GM21825 (cell line): Measurements from ENCODE around the gene COL15A1.
"Not testable (repeated sequence)": the region's sequence is repeated elsewhere in the genome, so short reads cannot be mapped to it uniquely, and the experiment has no call there.

ENCODE experiments used
- ATAC-seq: cut with Tn5 transposase; IDR thresholded peaks from one replicate; pipeline ENCODE4 v1.9.1; 2021; ENCODE audit warnings: mild to moderate bottlenecking, moderate library complexity; ENCODE audit not compliant: unreplicated experiment

Gene COL15A1

GRCh38 chr9:99010393-99010792, 66.7 kb downstream of the COL15A1 start:
- ATAC-seq, result not testable (repeated sequence)

GRCh38 chr9:99011161-99011709, 67.5 kb downstream of the COL15A1 start:
- ATAC-seq, result no peak

- ATAC-seq, result no peak
Measured at GRCh38 chr9:99012957-99013512, 69.3 kb downstream of the COL15A1 start.

- no peak for ATAC-seq
Measured at GRCh38 chr9:99013550-99013949, 69.8 kb downstream of the COL15A1 start.

GRCh38 chr9:99015448-99015847, 71.7 kb downstream of the COL15A1 start:
- ATAC-seq, result no peak

- ATAC-seq, result no peak
Measured at GRCh38 chr9:99015890-99016289, 72.2 kb downstream of the COL15A1 start.

GRCh38 chr9:99016681-99017387, 73.1 kb downstream of the COL15A1 start:
- no peak for ATAC-seq

GRCh38 chr9:99018653-99019052, 74.9 kb downstream of the COL15A1 start:
- no peak for ATAC-seq

- ATAC-seq, result no peak
Measured at GRCh38 chr9:99019510-99020331, 76.0 kb downstream of the COL15A1 start.

- ATAC-seq, result no peak
Measured at GRCh38 chr9:99020786-99021436, 77.2 kb downstream of the COL15A1 start.

GRCh38 chr9:99021512-99021911, 77.8 kb downstream of the COL15A1 start:
- ATAC-seq, result no peak

GRCh38 chr9:99023231-99023630, 79.5 kb downstream of the COL15A1 start:
- no peak for ATAC-seq

GRCh38 chr9:99023831-99024230, 80.1 kb downstream of the COL15A1 start:
- no peak for ATAC-seq

GRCh38 chr9:99024959-99025358, 81.3 kb downstream of the COL15A1 start:
- ATAC-seq, result no peak

GRCh38 chr9:99025616-99026270, 82.0 kb downstream of the COL15A1 start:
- ATAC-seq, result no peak

GRCh38 chr9:99026271-99026955, 82.7 kb downstream of the COL15A1 start:
- no peak for ATAC-seq

- no peak for ATAC-seq
Measured at GRCh38 chr9:99026956-99027298, 83.2 kb downstream of the COL15A1 start.

- ATAC-seq, result no peak
Measured at GRCh38 chr9:99027443-99027842, 83.7 kb downstream of the COL15A1 start.

GRCh38 chr9:99029083-99029645, 85.5 kb downstream of the COL15A1 start:
- ATAC-seq, result no peak

GRCh38 chr9:99030092-99030511, 86.4 kb downstream of the COL15A1 start:
- ATAC-seq, result no peak
